Heart left ventricle (tissue), 16 donors: ENCODE measurements around the gene TTLL13. TPM values are rescaled to one million over a fixed set of nuclear protein-coding genes. Genes with fewer than 3 reads are reported as not detected.
"Not testable (repeated sequence)": the region's sequence is repeated elsewhere in the genome, so short reads cannot be mapped to it uniquely, and the experiment has no call there.

Experiments used
- ATAC-seq, 4 donors: fragments of 200-7000 bp; cut with Tn5 transposase; one replicate each; pipeline ENCODE4 v1.9.1; 2020 to 2022; ENCODE audit warnings: moderate library complexity in 4 of 4, mild to moderate bottlenecking in 3 of 4, moderate number of reproducible peaks in 1 of 4
- DNase-seq, 5 donors: peaks; one replicate each; pipeline ENCODE4 v3.0.0-alpha.2; 2020
- H3K27ac ChIP-seq, 12 donors: fragments of 200-600 bp; sonication (generic) in 4 of 12; one replicate each; pipeline versions ENCODE4 v1.5.0 to v1.8.0; 2016 to 2022; ENCODE audit warnings: mild to moderate bottlenecking in 2 of 12
- H3K27me3 ChIP-seq, 9 donors: fragments of 200-600 bp; sonication (generic) in 2 of 9; one replicate each; pipeline versions ENCODE4 v1.5.1 to v1.8.0; 2016 to 2022; ENCODE audit warnings: mild to moderate bottlenecking in 3 of 9
- H3K36me3 ChIP-seq, 9 donors: fragments of 200-600 bp; sonication (generic) in 2 of 9; one replicate each; pipeline versions ENCODE4 v1.5.0 to v1.8.0; 2018 to 2022; ENCODE audit warnings: mild to moderate bottlenecking in 2 of 9
- H3K4me1 ChIP-seq, 12 donors: fragments of 200-600 bp; sonication (generic) in 4 of 12; one replicate each; pipeline versions ENCODE4 v1.5.0 to v1.8.0; 2016 to 2022; ENCODE audit warnings: mild to moderate bottlenecking in 3 of 12
- H3K4me3 ChIP-seq, 12 donors: fragments of 200-600 bp; sonication (generic) in 4 of 12; one replicate each; pipeline versions ENCODE4 v1.5.0 to v1.8.0; 2017 to 2022; ENCODE audit warnings: mild to moderate bottlenecking in 9 of 12, moderate library complexity in 4 of 12
- H3K9me3 ChIP-seq, 12 donors: fragments of 200-600 bp; sonication (generic) in 4 of 12; one replicate each; pipeline versions ENCODE4 v1.5.0 to v1.8.0; 2016 to 2022; ENCODE audit warnings: mild to moderate bottlenecking in 1 of 12
- POLR2A ChIP-seq, 2 donors: fragments of 450-650 bp; IDR thresholded peaks; one replicate each; pipeline ENCODE4 v1.6.1; 2017; ENCODE audit warnings: antibody characterized with exemption in 2 of 2, mild to moderate bottlenecking in 2 of 2, moderate library complexity in 2 of 2
- WGBS, 4 donors: extraction: QIAGEN DNeasy Blood & Tissue Kit in 2 of 4; methylation state at CpG; one replicate each; pipeline versions ENCODE4 v1.1.5 to v1.1.7; 2013 to 2018; 5-methylcytosine and 5-hydroxymethylcytosine counted together
- intact Hi-C, 10 donors: fragments of 100-400 bp; cut with DNase I; formaldehyde crosslinking; loops; one replicate each; pipeline versions ENCODE4 v1.11.1 to v1.14.2; 2022
- polyA plus RNA-seq, 2 donors: library from polyadenylated mRNA; stranded (reverse); fragments of 200-250 nt; gene quantifications; one replicate each; pipeline ENCODE4 v1.2.3, GENCODE V29; 2013
- total RNA-seq, 9 donors: library from RNA; depleted of rRNA in 2 of 9; stranded (reverse); fragments of >200 nt in 2 of 9; fragmentation: NEBNext Ultra II Directional in 3 of 9; extraction: Animal tissue kit (Norgen Biotek cat#: 25700) in 3 of 9; gene quantifications; one replicate each; pipeline versions ENCODE4 v1.1.0 to v1.2.4, GENCODE V29; 2016 to 2023
- TF ChIP-seq, protein P1 (sequence below), 12 donors: fragments of 200-600 bp; sonication (generic) in 4 of 12; IDR thresholded peaks; one replicate each; pipeline versions ENCODE4 v1.5.0 to v1.8.0; 2018 to 2022; ENCODE audit warnings: antibody characterized with exemption in 12 of 12, mild to moderate bottlenecking in 5 of 12
- donor health status: ischemic (EF 13 %, LVEDD 7.1; RV severe dilation, severe dysfunction).
- donor health status: healthy with polysubstance abuse.
- donor health status: DM: no; HTN: yes; CAD: no.
- donor health status: DM: no; HTN: no; CAD: no.
- donor health status: ischemic (EF 25% LVEDD 6.9; RV normal size, moderate dysfunction).
- donor health status: ischemic (EF 25% LVEDD 5.7; RV mildly dilated, moderate dysfunction).
- donor health status: healthy.
- donor health status: DM: yes; HTN: yes; CAD: no.
- donor health status: ischemic (EF 35%, LVEDD 5.7; RV mildly dilated, moderate dysfunction).
- donor health status: nonischemic (EF 11% LVEDD 7.7; RV severe dilation, severe dysfunction).
- donor health status: DM: yes; HTN: yes; CAD: no.
- donor health status: PGD.
- donor health status: ischemic (EF 29% LVEDD 5.4; RV normal size, mild dysfunction).
- donor health status: nonischemic (EF 23%, LVEDD 6.1; RV moderate dilation, normal function).

TTLL13 gene
- total and polyA plus RNA-seq, 11 donors = 0.07 to 0.35 (median 0.14) TPM; not detected in 5

DNA sequence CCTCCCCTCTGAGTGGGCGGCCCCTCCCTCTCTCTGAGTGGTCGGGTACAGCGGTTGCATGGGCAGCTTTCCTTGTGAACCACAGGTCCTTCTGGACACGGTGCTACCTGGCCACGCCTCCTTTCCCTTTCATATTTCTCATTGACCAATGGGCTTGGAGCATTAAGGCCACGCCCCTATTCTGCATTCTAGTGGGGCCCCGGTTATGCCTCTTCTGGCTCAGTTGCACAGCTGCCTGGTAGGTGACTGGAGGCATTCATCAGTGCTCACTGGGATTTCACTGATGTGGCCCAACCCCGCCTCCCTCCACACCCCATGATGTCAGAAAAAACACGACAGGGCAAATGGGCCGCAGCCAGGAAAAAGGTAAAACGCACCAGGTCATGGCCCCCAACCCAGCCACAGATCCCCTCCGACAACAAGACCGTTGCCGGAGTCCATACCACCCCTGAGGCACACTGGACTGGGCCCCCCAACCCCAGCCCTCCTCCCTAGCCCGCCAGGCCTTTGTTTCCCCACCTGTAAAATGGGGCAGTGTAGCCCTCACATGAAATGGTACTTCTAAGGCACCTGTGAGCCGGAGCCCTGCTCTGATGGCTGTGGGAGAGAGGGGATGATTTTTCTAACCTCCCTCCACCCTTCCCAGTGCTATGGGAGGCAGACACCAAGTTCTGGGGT is 42.5 kb downstream of the TTLL13 start:
- DNase-seq (no peak), ATAC-seq (no peak)
- no peaks in the 10 kb centered on the region for H3K36me3 ChIP-seq
- TF ChIP-seq, protein P1, sequence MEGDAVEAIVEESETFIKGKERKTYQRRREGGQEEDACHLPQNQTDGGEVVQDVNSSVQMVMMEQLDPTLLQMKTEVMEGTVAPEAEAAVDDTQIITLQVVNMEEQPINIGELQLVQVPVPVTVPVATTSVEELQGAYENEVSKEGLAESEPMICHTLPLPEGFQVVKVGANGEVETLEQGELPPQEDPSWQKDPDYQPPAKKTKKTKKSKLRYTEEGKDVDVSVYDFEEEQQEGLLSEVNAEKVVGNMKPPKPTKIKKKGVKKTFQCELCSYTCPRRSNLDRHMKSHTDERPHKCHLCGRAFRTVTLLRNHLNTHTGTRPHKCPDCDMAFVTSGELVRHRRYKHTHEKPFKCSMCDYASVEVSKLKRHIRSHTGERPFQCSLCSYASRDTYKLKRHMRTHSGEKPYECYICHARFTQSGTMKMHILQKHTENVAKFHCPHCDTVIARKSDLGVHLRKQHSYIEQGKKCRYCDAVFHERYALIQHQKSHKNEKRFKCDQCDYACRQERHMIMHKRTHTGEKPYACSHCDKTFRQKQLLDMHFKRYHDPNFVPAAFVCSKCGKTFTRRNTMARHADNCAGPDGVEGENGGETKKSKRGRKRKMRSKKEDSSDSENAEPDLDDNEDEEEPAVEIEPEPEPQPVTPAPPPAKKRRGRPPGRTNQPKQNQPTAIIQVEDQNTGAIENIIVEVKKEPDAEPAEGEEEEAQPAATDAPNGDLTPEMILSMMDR (IDR thresholded peaks at IDR 0.05) = no peak
- TF ChIP-seq POLR2A (IDR thresholded peaks at IDR 0.05) = no peak
- H3K4me1 ChIP-seq = peaks cover 0 to 8% (median 0%) of the 10 kb centered on the region in 12 donors
- no peak overlapping the region for H3K4me3 ChIP-seq
- H3K27me3 ChIP-seq = no peaks in the 10 kb centered on the region
- H3K27ac ChIP-seq = no peak overlapping the region
- no peaks in the 10 kb centered on the region for H3K9me3 ChIP-seq
- intact Hi-C loops = no loop called here
- WGBS, 4 donors = 76 to 88% (median 80%) methylated on average over 14 to 16 of the region's 16 CpGs

DNA sequence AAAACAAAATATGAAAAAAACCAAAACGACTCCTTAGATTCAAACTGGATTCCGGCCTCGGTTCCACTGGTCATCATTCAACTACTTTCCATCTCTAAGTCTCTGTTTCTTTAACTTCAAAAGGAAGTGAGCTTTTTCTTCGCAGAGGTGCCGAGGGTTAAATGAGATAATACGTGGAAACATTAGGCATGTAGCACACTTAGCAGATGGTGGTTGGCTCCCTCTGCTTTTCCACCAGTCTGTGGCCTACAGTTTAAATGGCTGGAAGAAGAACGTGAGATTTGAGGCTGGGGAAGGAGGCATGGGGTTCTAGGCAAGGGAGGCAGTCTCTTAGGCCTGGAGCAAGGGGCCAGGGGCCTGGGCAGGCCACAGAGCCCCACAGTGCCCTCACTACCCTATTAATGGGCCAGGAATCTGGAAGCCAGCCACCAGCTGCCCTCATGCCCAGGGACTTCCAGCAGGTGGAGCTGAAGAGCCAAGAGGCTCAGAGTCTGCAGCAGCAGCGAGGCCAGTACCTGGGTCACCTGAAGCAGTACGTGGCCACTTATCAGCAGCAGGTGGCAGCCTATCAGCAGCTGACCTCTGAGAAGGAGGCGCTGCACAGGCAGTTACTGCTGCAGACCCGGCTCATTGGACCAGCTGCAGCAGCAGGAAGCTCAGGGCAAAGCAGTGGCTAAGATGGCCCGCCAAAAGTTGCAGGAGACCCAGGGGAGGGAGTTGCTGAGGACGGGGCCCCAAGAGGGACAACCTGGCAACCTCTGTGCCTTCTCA is 43.9 kb downstream of the TTLL13 start:
- WGBS, 4 donors = 52 to 63% (median 55%) methylated on average over 9 to 13 of the region's 13 CpGs
- H3K4me3 ChIP-seq, H3K9me3 ChIP-seq, H3K36me3 ChIP-seq, intact Hi-C loops, H3K4me1 ChIP-seq, H3K27me3 ChIP-seq, H3K27ac ChIP-seq: not testable (repeated sequence)
- ATAC-seq (peak in 1 of 4 donors; percentile 24), DNase-seq (peak; percentile 64 to 84 (median 64))
- TF ChIP-seq, protein P1 (IDR thresholded peaks at IDR 0.05) = peak; percentile 60 to 84 (median 74)

DNA sequence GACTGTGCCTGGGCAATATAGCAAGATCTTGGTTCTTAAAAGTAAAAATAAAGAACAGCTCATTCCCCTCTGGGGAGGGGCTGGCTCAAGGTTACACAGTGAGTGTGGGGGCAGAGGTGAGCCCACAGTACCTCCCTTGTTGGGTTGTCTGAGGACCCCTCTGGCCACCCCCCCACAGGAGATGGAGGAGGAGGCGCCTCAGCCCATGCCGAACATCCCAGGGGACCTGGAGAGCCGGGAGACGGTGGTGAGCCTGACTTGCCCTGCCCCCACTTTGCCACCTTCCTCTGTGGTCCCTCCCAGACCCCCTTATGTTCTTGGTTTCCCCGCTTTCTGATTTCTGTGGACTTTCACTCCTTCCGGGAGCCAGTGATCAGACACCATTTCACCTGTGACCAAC is 44.8 kb downstream of the TTLL13 start:
- 66 to 82% (median 73%) methylated on average over 6 of the region's 6 CpGs for WGBS, 4 donors
- no peaks in the 10 kb centered on the region for H3K36me3 ChIP-seq
- no peak for DNase-seq
- TF ChIP-seq POLR2A (IDR thresholded peaks at IDR 0.05) = no peak
- TF ChIP-seq, protein P1 (IDR thresholded peaks at IDR 0.05) = no peak
- no peak for ATAC-seq
- peaks cover 0 to 4% (median 0%) of the 10 kb centered on the region in 12 donors for H3K4me1 ChIP-seq
- no peak overlapping the region for H3K4me3 ChIP-seq
- H3K9me3 ChIP-seq = peaks cover 0 to 5% (median 0%) of the 10 kb centered on the region in 12 donors
- intact Hi-C loops = no loop called here
- H3K27ac ChIP-seq = no peak overlapping the region
- H3K27me3 ChIP-seq = no peaks in the 10 kb centered on the region

DNA sequence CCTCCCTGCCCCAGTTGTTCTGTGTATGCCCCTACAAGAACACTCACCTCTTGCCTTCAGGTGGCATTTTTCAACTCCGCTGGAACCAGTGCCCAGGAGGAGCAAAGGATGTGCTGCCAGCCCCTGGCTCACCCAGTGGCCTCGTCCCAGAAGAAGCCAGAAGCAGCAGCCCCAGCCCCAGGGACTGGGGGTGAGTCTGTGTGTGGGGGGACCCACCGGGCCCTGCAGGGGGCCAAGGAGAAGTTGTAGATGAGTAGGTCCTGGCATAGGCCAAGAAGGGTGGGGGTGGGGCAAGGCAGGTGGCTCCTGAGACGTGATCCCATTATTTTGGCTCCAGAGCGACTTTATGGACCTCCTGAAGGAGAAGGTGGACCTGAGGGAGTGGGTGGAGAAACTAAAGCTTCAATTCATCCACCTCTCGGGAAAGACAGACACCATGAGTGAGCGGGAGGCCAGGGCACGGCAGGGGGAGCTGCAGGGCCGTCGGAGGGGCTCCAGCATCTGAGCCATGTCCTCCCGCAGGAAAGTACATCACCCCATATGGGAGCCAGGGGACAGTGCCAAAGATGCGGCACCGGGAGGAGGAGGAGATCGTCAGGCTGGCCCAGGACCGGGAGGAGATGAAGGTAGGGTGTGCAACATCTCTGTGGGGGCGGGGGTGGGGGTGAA is 45.4 kb downstream of the TTLL13 start:
- Histone ChIP-seq H3K36me3 (no peaks in the 10 kb centered on the region), H3K27me3 (no peaks in the 10 kb centered on the region), H3K4me3 (no peak overlapping the region), H3K4me1 (peaks cover 0 to 4% (median 0%) of the 10 kb centered on the region in 12 donors), H3K9me3 (peaks cover 0 to 5% (median 0%) of the 10 kb centered on the region in 12 donors), H3K27ac (no peak overlapping the region)
- WGBS, 4 donors = 62 to 67% (median 63%) methylated on average over 14 to 16 of the region's 16 CpGs
- ATAC-seq (peak in 1 of 4 donors; percentile 28), DNase-seq (no peak)
- intact Hi-C loops = no loop called here
- TF ChIP-seq, protein P1 (IDR thresholded peaks at IDR 0.05) = no peak
- no peak for TF ChIP-seq POLR2A (IDR thresholded peaks at IDR 0.05)
